Measurements from ENCODE around the gene MADD.

Gene MADD

GRCh38 chr11:47349521-47350095 lies 79.7 kb downstream of the MADD start:
- no peaks in the 10 kb centered on the region for H3K9me3 ChIP-seq (ENCODE audit: control insufficient read depth in 2 of 2, low read length in 2 of 2)
- H3K4me3 ChIP-seq (ENCODE audit: low read length in 2 of 2), result no peak overlapping the region
- no peak overlapping the region for H3K27ac ChIP-seq (ENCODE audit: low read length)
- no peaks in the 10 kb centered on the region for H3K36me3 ChIP-seq (ENCODE audit: control insufficient read depth in 2 of 2, insufficient read depth in 2 of 2, low read length in 2 of 2)
- no peak overlapping the region for H3K9ac ChIP-seq (ENCODE audit: low read length in 2 of 2)
- no peaks in the 10 kb centered on the region for H3K27me3 ChIP-seq (ENCODE audit: control insufficient read depth in 1 of 2, insufficient read depth in 2 of 2, low read length in 2 of 2)
- peaks cover 2% of the 10 kb centered on the region for H3K4me1 ChIP-seq (ENCODE audit: control insufficient read depth, insufficient read depth, low read length)

GRCh38 chr11:47350315-47350714 lies 80.4 kb downstream of the MADD start:
- Histone ChIP-seq H3K9ac (ENCODE audit: low read length in 2 of 2) (no peak overlapping the region), H3K4me1 (ENCODE audit: control insufficient read depth, insufficient read depth, low read length) (peaks cover 6% of the 10 kb centered on the region), H3K36me3 (ENCODE audit: control insufficient read depth in 2 of 2, insufficient read depth in 2 of 2, low read length in 2 of 2) (no peaks in the 10 kb centered on the region), H3K9me3 (ENCODE audit: control insufficient read depth in 2 of 2, low read length in 2 of 2) (no peaks in the 10 kb centered on the region), H3K4me3 (ENCODE audit: low read length in 2 of 2) (no peak overlapping the region), H3K27ac (ENCODE audit: low read length) (no peak overlapping the region), H3K27me3 (ENCODE audit: control insufficient read depth in 1 of 2, insufficient read depth in 2 of 2, low read length in 2 of 2) (no peaks in the 10 kb centered on the region)

- Histone ChIP-seq H3K27ac (ENCODE audit: low read length) (no peak overlapping the region), H3K9ac (ENCODE audit: low read length in 2 of 2) (no peak overlapping the region), H3K27me3 (ENCODE audit: control insufficient read depth in 1 of 2, insufficient read depth in 2 of 2, low read length in 2 of 2) (no peaks in the 10 kb centered on the region), H3K36me3 (ENCODE audit: control insufficient read depth in 2 of 2, insufficient read depth in 2 of 2, low read length in 2 of 2) (no peaks in the 10 kb centered on the region), H3K4me3 (ENCODE audit: low read length in 2 of 2) (no peak overlapping the region), H3K4me1 (ENCODE audit: control insufficient read depth, insufficient read depth, low read length) (peaks cover 13% of the 10 kb centered on the region), H3K9me3 (ENCODE audit: control insufficient read depth in 2 of 2, low read length in 2 of 2) (no peaks in the 10 kb centered on the region)
Observed at GRCh38 chr11:47351156-47352126, 81.5 kb downstream of the MADD start.

DNA sequence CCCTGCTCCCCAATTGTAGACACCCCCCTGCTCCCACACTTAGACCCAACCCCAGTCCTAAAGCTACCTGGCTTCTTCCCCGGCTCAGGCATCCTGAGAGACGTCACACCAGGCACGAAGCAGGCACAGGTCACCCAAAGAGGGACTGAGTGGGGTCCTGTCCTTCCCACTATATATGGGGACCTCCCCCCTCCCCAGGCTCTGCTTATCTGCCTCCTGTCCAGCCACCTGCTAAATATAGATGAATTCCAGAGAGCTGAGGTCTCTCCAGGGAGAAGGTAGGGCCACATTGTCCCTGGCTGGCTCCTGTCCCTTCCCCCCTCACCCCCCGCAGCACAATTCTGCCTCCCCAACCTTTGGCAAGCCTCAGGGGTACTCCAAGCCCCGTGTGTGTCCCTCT lies 82.6 kb downstream of the MADD start, which contains the start of gene MYBPC3:
Gene MYBPC3 (minus strand): TSS at position 147 of the 400 bp plus-strand sequence. CDS start 55 bp downstream, at position 92.
- H3K4me3 ChIP-seq (ENCODE audit: low read length in 2 of 2), result no peak within 1 kb of the TSS
- no peaks in the 10 kb centered on the region for H3K36me3 ChIP-seq (ENCODE audit: control insufficient read depth in 2 of 2, insufficient read depth in 2 of 2, low read length in 2 of 2)
- H3K9ac ChIP-seq (ENCODE audit: low read length in 2 of 2), result no peak within 1 kb of the TSS
- no peaks in the 10 kb centered on the region for H3K27me3 ChIP-seq (ENCODE audit: control insufficient read depth in 1 of 2, insufficient read depth in 2 of 2, low read length in 2 of 2)
- H3K27ac ChIP-seq (ENCODE audit: low read length), result no peak within 1 kb of the TSS
- H3K9me3 ChIP-seq (ENCODE audit: control insufficient read depth in 2 of 2, low read length in 2 of 2), result no peaks in the 10 kb centered on the region
- peaks cover 13% of the 10 kb centered on the region for H3K4me1 ChIP-seq (ENCODE audit: control insufficient read depth, insufficient read depth, low read length)

DNA sequence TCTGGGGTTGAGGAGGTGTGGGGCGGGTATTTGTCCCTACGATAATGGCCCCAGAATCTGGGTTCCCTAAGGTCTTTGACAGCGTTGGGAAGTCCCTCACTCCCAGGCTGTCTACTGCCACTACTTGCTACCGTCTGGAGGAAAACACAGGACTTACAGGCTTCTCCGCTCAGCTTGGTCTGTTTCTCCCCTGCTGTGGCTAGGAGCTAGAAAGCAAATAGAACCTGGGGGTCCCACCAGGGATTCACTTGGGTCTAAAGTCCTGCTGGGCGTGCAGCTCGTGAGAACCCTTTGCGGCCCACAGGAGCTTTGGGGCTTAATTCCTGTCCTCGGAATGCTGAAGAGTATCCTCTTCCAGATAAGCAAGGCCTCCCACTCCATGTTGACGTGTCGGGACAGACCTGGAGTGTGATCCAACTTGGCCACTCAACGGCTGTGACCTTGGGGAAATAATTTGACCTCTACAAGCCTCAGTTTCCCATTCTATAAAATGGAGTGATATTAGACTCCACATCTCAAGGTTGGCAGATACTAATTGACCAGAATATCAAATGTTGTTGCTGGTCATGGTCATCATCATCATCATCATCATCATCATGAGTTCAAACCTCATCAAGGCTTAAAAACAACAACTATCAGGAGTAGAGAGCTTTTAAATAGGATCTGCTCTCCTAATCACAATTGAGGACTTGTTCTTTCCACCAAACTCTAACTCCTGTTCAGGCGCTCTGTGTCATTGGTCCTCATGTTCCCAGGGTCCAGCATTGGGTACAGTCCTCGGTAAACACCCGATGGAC lies 84.2 kb downstream of the MADD start:
- H3K9ac ChIP-seq (ENCODE audit: low read length in 2 of 2), result peak overlapping the region; percentile 29 to 62
- H3K9me3 ChIP-seq (ENCODE audit: control insufficient read depth in 2 of 2, low read length in 2 of 2), result no peaks in the 10 kb centered on the region
- H3K36me3 ChIP-seq (ENCODE audit: control insufficient read depth in 2 of 2, insufficient read depth in 2 of 2, low read length in 2 of 2), result peaks cover 2 to 7% of the 10 kb centered on the region in 2 donors
- no peak overlapping the region for H3K27ac ChIP-seq (ENCODE audit: low read length)
- H3K27me3 ChIP-seq (ENCODE audit: control insufficient read depth in 1 of 2, insufficient read depth in 2 of 2, low read length in 2 of 2), result no peaks in the 10 kb centered on the region
- peak overlapping the region; percentile 54 to 73 for H3K4me3 ChIP-seq (ENCODE audit: low read length in 2 of 2)
- peaks cover 13% of the 10 kb centered on the region for H3K4me1 ChIP-seq (ENCODE audit: control insufficient read depth, insufficient read depth, low read length)

DNA sequence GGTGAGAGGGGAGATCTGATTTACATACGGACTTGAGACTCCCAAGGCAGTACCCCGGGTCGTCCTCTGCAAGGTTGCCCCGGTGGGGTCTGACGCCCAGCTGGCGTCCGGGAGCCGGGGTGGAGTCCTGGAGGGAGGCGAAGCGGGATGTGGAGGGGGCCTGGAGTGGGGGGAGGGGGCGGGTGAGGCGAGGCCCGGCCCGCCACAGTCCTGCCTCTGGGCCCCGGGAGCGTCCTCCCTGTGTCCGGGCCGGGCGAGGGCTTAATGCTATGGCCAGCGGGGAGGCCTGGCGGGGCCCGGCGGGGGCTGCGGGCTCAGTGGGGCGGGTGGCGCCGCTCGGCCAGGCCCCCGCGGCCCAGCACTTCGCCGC lies 85.0 kb downstream of the MADD start:
- Histone ChIP-seq H3K9ac (ENCODE audit: low read length in 2 of 2) (peak overlapping the region; percentile 29 to 62), H3K27me3 (ENCODE audit: control insufficient read depth in 1 of 2, insufficient read depth in 2 of 2, low read length in 2 of 2) (no peaks in the 10 kb centered on the region), H3K27ac (ENCODE audit: low read length) (peak overlapping the region; percentile 6), H3K36me3 (ENCODE audit: control insufficient read depth in 2 of 2, insufficient read depth in 2 of 2, low read length in 2 of 2) (peaks cover 2 to 7% of the 10 kb centered on the region in 2 donors), H3K4me3 (ENCODE audit: low read length in 2 of 2) (peak overlapping the region; percentile 54 to 73), H3K4me1 (ENCODE audit: control insufficient read depth, insufficient read depth, low read length) (peaks cover 13% of the 10 kb centered on the region), H3K9me3 (ENCODE audit: control insufficient read depth in 2 of 2, low read length in 2 of 2) (no peaks in the 10 kb centered on the region)

DNA sequence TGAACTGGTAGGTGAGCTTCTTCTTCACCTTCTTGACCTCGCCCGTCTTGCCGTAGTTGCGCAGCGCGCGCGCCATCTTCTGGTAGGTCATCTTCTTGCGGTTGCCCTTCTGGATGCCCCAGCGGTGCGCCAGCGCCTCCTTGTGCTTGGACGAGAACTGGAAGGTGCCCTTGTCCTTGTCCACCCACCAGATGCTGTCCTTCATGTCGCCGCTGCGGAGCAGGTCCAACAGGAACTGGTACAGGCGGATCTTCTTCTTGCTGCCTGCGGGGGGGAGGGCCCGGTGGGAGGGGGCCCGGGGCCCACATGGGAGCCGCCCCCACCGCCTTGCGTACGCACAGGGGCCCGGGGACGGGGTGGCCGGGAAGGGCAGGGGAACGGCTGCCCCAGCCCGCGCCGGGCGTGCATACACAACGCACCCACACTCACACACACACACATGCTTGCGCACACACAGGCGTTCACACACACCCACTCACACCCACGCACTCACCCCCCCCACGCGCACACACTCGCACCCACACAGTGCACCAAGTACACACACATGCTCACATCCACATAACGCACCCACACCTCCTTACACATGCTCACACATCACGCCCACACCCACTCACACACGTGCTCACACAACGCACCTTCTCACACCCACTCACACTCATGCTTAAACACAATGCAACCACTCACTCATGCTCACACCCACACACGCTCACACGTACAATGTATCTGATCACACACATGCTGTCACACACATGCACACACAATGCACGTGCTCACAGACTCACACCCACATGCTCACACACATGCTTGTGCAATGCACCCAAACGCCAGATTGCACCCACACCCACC lies 85.6 kb downstream of the MADD start:
- Histone ChIP-seq H3K4me3 (ENCODE audit: low read length in 2 of 2) (peak overlapping the region; percentile 54 to 73), H3K9ac (ENCODE audit: low read length in 2 of 2) (peak overlapping the region; percentile 21 to 62), H3K4me1 (ENCODE audit: control insufficient read depth, insufficient read depth, low read length) (peaks cover 13% of the 10 kb centered on the region), H3K36me3 (ENCODE audit: control insufficient read depth in 2 of 2, insufficient read depth in 2 of 2, low read length in 2 of 2) (peaks cover 2 to 7% of the 10 kb centered on the region in 2 donors), H3K9me3 (ENCODE audit: control insufficient read depth in 2 of 2, low read length in 2 of 2) (no peaks in the 10 kb centered on the region), H3K27ac (ENCODE audit: low read length) (peak overlapping the region; percentile 6), H3K27me3 (ENCODE audit: control insufficient read depth in 1 of 2, insufficient read depth in 2 of 2, low read length in 2 of 2) (no peaks in the 10 kb centered on the region)

GRCh38 chr11:47356129-47356997 lies 86.4 kb downstream of the MADD start:
- Histone ChIP-seq H3K4me1 (ENCODE audit: control insufficient read depth, insufficient read depth, low read length) (peaks cover 13% of the 10 kb centered on the region), H3K27ac (ENCODE audit: low read length) (no peak overlapping the region), H3K9me3 (ENCODE audit: control insufficient read depth in 2 of 2, low read length in 2 of 2) (no peaks in the 10 kb centered on the region), H3K27me3 (ENCODE audit: control insufficient read depth in 1 of 2, insufficient read depth in 2 of 2, low read length in 2 of 2) (no peaks in the 10 kb centered on the region), H3K36me3 (ENCODE audit: control insufficient read depth in 2 of 2, insufficient read depth in 2 of 2, low read length in 2 of 2) (peaks cover 2 to 7% of the 10 kb centered on the region in 2 donors), H3K9ac (ENCODE audit: low read length in 2 of 2) (no peak overlapping the region), H3K4me3 (ENCODE audit: low read length in 2 of 2) (no peak overlapping the region)

DNA sequence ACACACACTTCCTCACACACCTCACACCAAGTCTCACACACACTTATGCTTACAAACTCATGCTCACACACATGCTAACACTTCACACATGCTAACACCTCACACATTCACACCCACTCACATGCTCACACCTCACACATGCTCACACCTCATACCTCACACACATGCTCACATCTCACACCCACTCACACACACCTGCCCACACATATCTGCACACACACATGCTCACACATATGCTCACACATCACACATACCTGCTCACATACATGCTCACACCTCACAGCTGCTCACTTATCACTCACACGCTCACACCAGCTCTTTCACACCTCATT lies 87.0 kb downstream of the MADD start:
- H3K27me3 ChIP-seq (ENCODE audit: control insufficient read depth in 1 of 2, insufficient read depth in 2 of 2, low read length in 2 of 2), result no peaks in the 10 kb centered on the region
- H3K9me3 ChIP-seq (ENCODE audit: control insufficient read depth in 2 of 2, low read length in 2 of 2), result no peaks in the 10 kb centered on the region
- no peak overlapping the region for H3K27ac ChIP-seq (ENCODE audit: low read length)
- H3K9ac ChIP-seq (ENCODE audit: low read length in 2 of 2), result no peak overlapping the region
- H3K36me3 ChIP-seq (ENCODE audit: control insufficient read depth in 2 of 2, insufficient read depth in 2 of 2, low read length in 2 of 2), result peaks cover 2 to 7% of the 10 kb centered on the region in 2 donors
- peaks cover 13% of the 10 kb centered on the region for H3K4me1 ChIP-seq (ENCODE audit: control insufficient read depth, insufficient read depth, low read length)
- H3K4me3 ChIP-seq (ENCODE audit: low read length in 2 of 2), result no peak overlapping the region
